Activated T-helper 9 cell treated with anti-CD3 and anti-CD28 coated beads, Interleukin-2, amount 50 U/mL, for 16 hours (primary cell): ENCODE data around the gene CASZ1.

Source experiments
- DNase-seq: peaks from one replicate; pipeline ENCODE4 v3.0.0-alpha.2; 2020; ENCODE audit warnings: low read depth

The CASZ1 gene

DNA sequence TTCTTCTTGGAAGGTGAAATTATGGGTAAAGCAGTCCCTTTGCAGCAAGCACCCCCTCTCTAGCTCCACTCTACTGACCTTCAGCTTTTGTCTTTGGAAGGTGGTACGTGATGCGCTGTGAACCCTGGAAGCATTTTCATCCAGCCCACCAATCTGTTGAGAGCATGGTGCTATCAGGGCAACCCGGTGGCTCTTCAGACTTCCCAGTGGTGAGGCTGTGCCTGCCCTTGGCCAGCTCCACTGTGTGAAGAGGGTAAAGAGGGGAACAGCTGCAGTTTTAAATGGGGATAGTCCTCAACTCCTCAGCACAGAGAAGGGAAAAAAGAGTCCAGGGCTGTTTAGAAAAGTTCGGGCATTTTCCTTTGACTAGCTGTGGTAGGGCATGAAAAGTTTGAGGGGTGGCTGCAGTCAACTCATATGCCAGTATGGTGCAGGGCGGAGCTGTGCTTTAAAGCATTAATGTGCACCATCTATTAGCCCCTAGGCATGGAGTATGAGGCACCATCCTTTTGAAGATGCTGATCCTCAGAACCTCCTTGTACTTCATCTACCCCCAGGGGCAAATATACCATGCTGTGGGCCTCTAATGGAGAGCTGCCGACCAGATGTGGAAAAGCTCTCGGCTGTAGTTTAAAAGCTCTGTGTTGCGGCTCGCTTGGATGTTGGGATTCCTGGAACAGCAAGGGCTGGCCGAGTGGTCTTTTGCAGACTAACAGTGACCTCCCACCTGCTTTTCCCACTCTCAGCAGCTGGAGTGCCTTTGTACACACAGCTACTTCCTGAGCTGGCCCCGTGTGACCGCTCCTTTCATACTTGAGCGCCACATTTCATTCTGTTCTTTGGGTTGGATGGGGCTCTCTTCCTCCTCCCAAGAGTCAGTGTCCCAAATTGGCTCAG, 198.7 kb downstream of the CASZ1 start:
- DNase-seq = no peak

DNA sequence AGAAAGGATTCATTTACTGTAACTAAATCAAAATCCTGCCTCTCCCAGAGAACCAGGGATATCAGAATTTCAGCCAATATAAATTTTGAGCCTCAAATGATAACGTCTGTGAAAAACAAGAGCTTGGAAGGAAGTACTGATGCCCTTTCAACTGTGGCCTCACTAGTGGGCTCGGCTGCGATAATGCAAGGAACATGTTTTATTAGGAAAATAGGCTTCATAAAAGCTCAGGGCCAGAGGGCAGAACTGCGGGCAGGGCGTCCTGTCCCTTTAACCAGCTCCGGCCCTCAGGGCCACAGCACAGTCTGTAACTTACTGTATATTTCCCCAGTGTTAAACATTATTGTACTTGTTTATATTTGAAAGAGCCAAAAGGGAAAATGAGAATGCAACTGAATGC, 199.7 kb downstream of the CASZ1 start:
- DNase-seq = no peak

DNA sequence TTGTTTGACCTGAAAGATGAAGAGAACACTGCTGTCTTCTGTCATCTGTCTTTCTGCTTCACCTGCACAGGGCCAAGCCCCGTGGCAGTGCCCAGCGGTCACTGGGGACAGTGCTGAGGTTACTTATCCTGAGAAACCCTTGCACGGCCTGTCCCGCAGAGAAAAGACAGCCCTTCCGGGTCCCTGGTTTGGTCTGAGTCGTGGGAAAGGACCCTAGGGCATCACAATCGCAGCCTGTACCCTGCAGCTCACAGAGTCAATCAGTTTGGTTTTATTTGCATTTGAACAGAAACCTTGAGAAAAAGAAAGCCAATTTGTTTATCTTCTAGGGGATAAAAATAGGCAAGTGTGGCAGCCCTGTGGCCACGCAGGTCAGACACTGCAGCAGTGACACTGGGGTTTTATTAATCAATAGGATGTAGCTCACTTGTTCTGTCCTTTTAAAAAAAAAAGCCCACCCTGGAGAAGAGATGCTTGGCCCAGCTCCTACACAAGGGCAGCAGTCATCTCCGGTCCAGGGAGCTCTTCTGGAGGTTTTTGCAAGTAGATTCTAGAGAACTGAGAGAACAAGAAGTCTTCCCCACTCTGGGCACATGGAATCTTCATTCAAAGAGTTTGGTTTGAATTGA, 201.7 kb downstream of the CASZ1 start:
- DNase-seq = no peak

DNA sequence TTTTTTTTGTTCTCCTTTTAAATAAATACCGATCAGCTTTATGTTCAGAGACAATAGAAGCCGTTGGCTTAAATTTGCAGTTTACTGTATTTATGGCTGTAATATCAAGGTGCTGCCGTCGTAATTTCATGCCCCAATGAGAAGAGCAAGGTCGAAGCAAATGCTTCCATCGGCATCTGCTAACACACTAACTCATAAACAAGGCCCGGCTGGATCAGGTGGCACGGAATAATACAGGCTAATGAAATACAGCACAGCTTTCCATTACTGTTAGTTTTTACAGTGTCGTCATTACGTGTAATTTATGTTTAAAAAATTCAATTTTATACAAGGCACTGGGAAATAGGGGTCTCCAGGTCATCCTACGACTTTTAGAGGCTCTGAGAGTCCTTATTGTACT, 202.7 kb downstream of the CASZ1 start:
- DNase-seq = no peak

DNA sequence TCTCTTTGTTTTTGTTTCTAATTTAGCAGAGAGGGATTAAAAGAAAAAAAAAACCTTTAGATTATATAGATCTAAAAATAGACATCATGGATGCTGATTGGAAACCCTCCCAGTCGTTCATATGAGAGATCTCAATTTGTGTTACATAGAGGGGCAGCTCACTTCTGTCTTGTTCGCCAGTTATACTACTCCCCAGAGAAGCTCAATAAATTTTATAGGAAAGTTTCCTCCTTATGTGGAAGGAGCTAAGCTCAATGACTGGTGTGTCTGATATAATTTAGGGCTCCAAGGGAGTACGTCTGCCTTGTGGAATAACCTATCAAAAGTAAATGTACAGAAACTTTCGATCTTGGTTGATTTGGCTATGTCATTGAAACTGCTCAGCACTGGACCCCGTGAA, 204.1 kb downstream of the CASZ1 start:
- no peak for DNase-seq

DNA sequence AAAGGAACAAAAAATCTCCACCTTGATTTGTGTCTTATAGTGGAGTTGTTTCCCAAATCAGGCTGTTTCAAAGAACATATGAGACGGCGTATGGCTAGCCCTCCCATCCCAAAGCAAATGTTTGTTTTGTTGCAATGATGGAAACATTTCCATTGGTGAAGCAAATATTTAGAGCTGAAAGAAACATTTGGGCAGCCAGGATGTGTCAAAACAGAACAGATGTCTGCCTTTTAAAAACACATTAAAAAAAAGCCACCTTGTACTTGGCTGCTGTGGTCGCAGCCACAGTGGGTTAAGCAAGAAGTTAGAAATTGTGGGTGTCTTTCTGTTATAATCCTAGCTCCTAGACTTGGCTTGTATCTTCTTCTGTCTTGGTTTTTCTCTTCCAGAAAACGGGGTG, 205.4 kb downstream of the CASZ1 start:
- DNase-seq = no peak

DNA sequence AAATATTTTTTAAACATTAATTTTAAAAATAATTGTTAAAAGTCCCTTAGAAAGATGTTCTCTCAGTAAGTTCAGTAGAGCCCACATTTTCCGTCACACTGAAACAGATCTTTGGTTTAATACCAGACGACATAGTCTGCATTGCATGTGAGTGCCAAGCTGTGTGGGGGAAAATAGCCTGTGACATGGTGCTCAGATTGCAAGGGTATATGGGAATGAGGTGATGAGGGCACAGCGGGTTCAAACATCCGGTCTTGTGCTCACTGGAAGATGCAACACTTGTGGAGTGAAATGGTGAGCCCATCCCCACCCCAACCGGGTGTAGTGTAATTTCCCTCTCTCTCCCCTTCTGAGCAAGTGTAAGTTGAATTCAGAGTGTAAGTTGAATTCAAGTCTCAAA, 207.4 kb downstream of the CASZ1 start:
- no peak for DNase-seq

DNA sequence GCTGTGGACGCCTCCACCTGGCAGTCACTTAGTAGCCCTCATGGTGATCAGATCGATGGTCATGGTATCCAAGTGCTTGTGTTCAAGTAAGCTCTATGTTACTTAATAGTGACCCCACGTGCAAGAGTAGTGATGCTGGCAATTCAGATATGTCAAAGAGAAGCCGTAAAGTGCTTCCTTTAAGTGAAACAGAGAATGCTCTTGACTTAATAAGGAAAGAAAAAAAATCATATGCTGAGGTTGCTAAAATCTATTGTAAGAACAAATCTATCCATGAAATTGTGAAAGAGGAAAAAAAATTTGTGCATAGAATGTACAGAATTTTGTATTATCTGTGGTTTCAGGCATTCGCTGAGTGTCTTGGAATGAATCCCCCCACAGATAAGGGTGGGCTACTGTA, 207.8 kb downstream of the CASZ1 start:
- DNase-seq = no peak
